Muscle layer of duodenum (tissue), 2 donors: Measurements from ENCODE around the gene MYBPH.

Experiments used
- H3K27ac ChIP-seq: one replicate; pipeline ENCODE4 v1.7.0; 2013; ENCODE audit warnings: mild to moderate bottlenecking, low read length
- H3K27me3 ChIP-seq: one replicate; pipeline ENCODE4 v1.7.0; 2013; ENCODE audit warnings: low read depth, mild to moderate bottlenecking, control low read depth, low read length
- H3K36me3 ChIP-seq, 2 donors: one replicate each; pipeline ENCODE4 v1.7.0; 2013; ENCODE audit warnings: low read length in 2 of 2, control low read depth in 1 of 2, mild to moderate bottlenecking in 1 of 2; ENCODE audit not compliant: insufficient read depth in 2 of 2, control insufficient read depth in 1 of 2
- H3K4me1 ChIP-seq, 2 donors: one replicate each; pipeline ENCODE4 v1.7.0; 2013; ENCODE audit warnings: low read length in 2 of 2, mild to moderate bottlenecking in 2 of 2, control low read depth in 1 of 2, moderate library complexity in 1 of 2; ENCODE audit not compliant: insufficient read depth in 2 of 2, control insufficient read depth in 1 of 2
- H3K4me3 ChIP-seq, 2 donors: one replicate each; pipeline ENCODE4 v1.7.0; 2013; ENCODE audit warnings: low read length in 2 of 2, low read depth in 1 of 2, mild to moderate bottlenecking in 1 of 2
- H3K9me3 ChIP-seq, 2 donors: one replicate each; pipeline ENCODE4 v1.7.0; 2013; ENCODE audit warnings: low read length in 2 of 2, control low read depth in 1 of 2, mild to moderate bottlenecking in 1 of 2; ENCODE audit not compliant: control insufficient read depth in 1 of 2
- donor health status: healthy.

MYBPH gene

GRCh38 chr1:203213126-203213525 lies 37.5 kb upstream of the MYBPH start:
- Histone ChIP-seq H3K4me3 (no peak overlapping the region), H3K27ac (no peak overlapping the region), H3K4me1 (peaks cover 0 to 4% of the 10 kb centered on the region in 2 donors), H3K36me3 (no peaks in the 10 kb centered on the region), H3K27me3 (no peaks in the 10 kb centered on the region), H3K9me3 (no peaks in the 10 kb centered on the region)

GRCh38 chr1:203211812-203212211 lies 36.2 kb upstream of the MYBPH start:
- Histone ChIP-seq H3K4me1 (peaks cover 0 to 4% of the 10 kb centered on the region in 2 donors), H3K27me3 (no peaks in the 10 kb centered on the region), H3K9me3 (no peaks in the 10 kb centered on the region), H3K4me3 (no peak overlapping the region), H3K27ac (no peak overlapping the region), H3K36me3 (no peaks in the 10 kb centered on the region)

GRCh38 chr1:203210988-203211387 lies 35.4 kb upstream of the MYBPH start:
- Histone ChIP-seq H3K4me1 (no peaks in the 10 kb centered on the region), H3K27me3 (no peaks in the 10 kb centered on the region), H3K9me3 (no peaks in the 10 kb centered on the region), H3K36me3 (no peaks in the 10 kb centered on the region), H3K27ac (no peak overlapping the region), H3K4me3 (no peak overlapping the region)

- Histone ChIP-seq H3K27me3 (no peaks in the 10 kb centered on the region), H3K4me3 (no peak overlapping the region), H3K36me3 (no peaks in the 10 kb centered on the region), H3K4me1 (no peaks in the 10 kb centered on the region), H3K9me3 (no peaks in the 10 kb centered on the region), H3K27ac (no peak overlapping the region)
Measured at GRCh38 chr1:203210350-203210749, 34.7 kb upstream of the MYBPH start.

GRCh38 chr1:203208181-203208580 lies 32.6 kb upstream of the MYBPH start:
- no peaks in the 10 kb centered on the region for H3K27me3 ChIP-seq
- no peak overlapping the region for H3K4me3 ChIP-seq
- H3K36me3 ChIP-seq, result no peaks in the 10 kb centered on the region
- no peaks in the 10 kb centered on the region for H3K9me3 ChIP-seq
- no peaks in the 10 kb centered on the region for H3K4me1 ChIP-seq
- H3K27ac ChIP-seq, result no peak overlapping the region

- Histone ChIP-seq H3K4me1 (no peaks in the 10 kb centered on the region), H3K4me3 (no peak overlapping the region), H3K9me3 (no peaks in the 10 kb centered on the region), H3K36me3 (no peaks in the 10 kb centered on the region), H3K27me3 (no peaks in the 10 kb centered on the region), H3K27ac (no peak overlapping the region)
Measured at GRCh38 chr1:203207751-203208150, 32.1 kb upstream of the MYBPH start.

- no peaks in the 10 kb centered on the region for H3K4me1 ChIP-seq
- no peaks in the 10 kb centered on the region for H3K27me3 ChIP-seq
- H3K36me3 ChIP-seq, result no peaks in the 10 kb centered on the region
- H3K9me3 ChIP-seq, result no peaks in the 10 kb centered on the region
- H3K4me3 ChIP-seq, result no peak overlapping the region
- H3K27ac ChIP-seq, result no peak overlapping the region
Measured at GRCh38 chr1:203206129-203206687, 30.6 kb upstream of the MYBPH start.

- H3K4me3 ChIP-seq, result no peak overlapping the region
- H3K36me3 ChIP-seq, result no peaks in the 10 kb centered on the region
- peaks cover 4 to 6% of the 10 kb centered on the region in 2 donors for H3K4me1 ChIP-seq
- H3K27me3 ChIP-seq, result no peaks in the 10 kb centered on the region
- no peaks in the 10 kb centered on the region for H3K9me3 ChIP-seq
- H3K27ac ChIP-seq, result no peak overlapping the region
Measured at GRCh38 chr1:203204756-203205155, 29.1 kb upstream of the MYBPH start.

GRCh38 chr1:203202431-203203245 lies 27.0 kb upstream of the MYBPH start:
- no peak overlapping the region for H3K27ac ChIP-seq
- H3K9me3 ChIP-seq, result no peaks in the 10 kb centered on the region
- no peak overlapping the region for H3K4me3 ChIP-seq
- H3K27me3 ChIP-seq, result no peaks in the 10 kb centered on the region
- peaks cover 6 to 7% of the 10 kb centered on the region in 2 donors for H3K4me1 ChIP-seq
- H3K36me3 ChIP-seq, result no peaks in the 10 kb centered on the region

GRCh38 chr1:203201516-203202205 lies 26.0 kb upstream of the MYBPH start:
- H3K27me3 ChIP-seq, result no peaks in the 10 kb centered on the region
- no peak overlapping the region for H3K4me3 ChIP-seq
- H3K27ac ChIP-seq, result no peak overlapping the region

GRCh38 chr1:203200916-203201315 lies 25.3 kb upstream of the MYBPH start:
- Histone ChIP-seq H3K9me3 (no peaks in the 10 kb centered on the region), H3K4me3 (no peak overlapping the region), H3K36me3 (no peaks in the 10 kb centered on the region), H3K27me3 (no peaks in the 10 kb centered on the region), H3K27ac (no peak overlapping the region), H3K4me1 (peaks cover 6 to 7% of the 10 kb centered on the region in 2 donors)

More at GRCh38 chr1:203201516-203202205, 26.0 kb upstream of the MYBPH start:
- no peaks in the 10 kb centered on the region for H3K9me3 ChIP-seq
- H3K4me1 ChIP-seq, result peaks cover 6 to 7% of the 10 kb centered on the region in 2 donors
- H3K36me3 ChIP-seq, result no peaks in the 10 kb centered on the region
